WTC11 (cell line): ENCODE results near the gene KRT79. TPM values are rescaled to one million over a fixed set of nuclear protein-coding genes. Genes with fewer than 3 reads are reported as not detected.

Experiments
- ATAC-seq: fragments of 200-7000 bp; cut with Tn5 transposase; 2 replicates; pipeline ENCODE4 v1.10.0; 2021; ENCODE audit warnings: mild to moderate bottlenecking, moderate library complexity
- CTCF ChIA-PET: fragments of 300-600 bp; sonication (Branson Sonifier 250); formaldehyde crosslinking; loops from one replicate; lab custom pipeline; 2021; ENCODE audit warnings: antibody characterized with exemption; lab: Charles Lee
- POLR2A ChIA-PET: fragments of 350-600 bp; sonication (Branson Sonifier 250); formaldehyde crosslinking; loops from one replicate; lab custom pipeline; 2021; ENCODE audit warnings: antibody characterized with exemption; lab: Charles Lee
- DNase-seq: peaks from one replicate; pipeline ENCODE4 v3.0.0; 2021; ENCODE audit warnings: low spot score
- H3K27ac Mint-ChIP-seq: 2 replicates; pipeline ENCODE4 v1.8.0; 2021; ENCODE audit warnings: mixed read lengths
- H3K27me3 Mint-ChIP-seq: 2 replicates; pipeline ENCODE4 v1.8.0; 2021; ENCODE audit warnings: low read depth, mild to moderate bottlenecking, moderate library complexity, mixed read lengths
- H3K36me3 Mint-ChIP-seq: 2 replicates; pipeline ENCODE4 v1.8.0; 2021; ENCODE audit warnings: mixed read lengths
- H3K4me1 Mint-ChIP-seq: 2 replicates; pipeline ENCODE4 v1.8.0; 2022; ENCODE audit warnings: mixed read lengths
- H3K4me3 Mint-ChIP-seq: 2 replicates; pipeline ENCODE4 v1.8.0; 2021; ENCODE audit warnings: mild to moderate bottlenecking, moderate library complexity, mixed read lengths
- H3K9me3 Mint-ChIP-seq: 2 replicates; pipeline ENCODE4 v1.8.0; 2021; ENCODE audit warnings: mixed read lengths
- ATF1 ChIP-seq: sonication (generic); formaldehyde crosslinking; IDR thresholded peaks from 2 replicates; pipeline ENCODE4 v1.8.1; 2023; ENCODE audit warnings: mild to moderate bottlenecking, moderate library complexity, missing genetic modification reagents
- E2F1 ChIP-seq: sonication (generic); formaldehyde crosslinking; IDR thresholded peaks from 2 replicates; pipeline ENCODE4 v1.8.0; 2022; ENCODE audit warnings: mild to moderate bottlenecking, missing genetic modification reagents
- ERG ChIP-seq: fragments of 250-450 bp; sonication (Bioruptor Pico); IDR thresholded peaks from 2 replicates; pipeline ENCODE4 v1.8.0; 2021; ENCODE audit warnings: mild to moderate bottlenecking
- JAZF1 ChIP-seq: fragments of 250-450 bp; sonication (Bioruptor Pico); IDR thresholded peaks from 2 replicates; pipeline ENCODE4 v1.9.0; 2021; ENCODE audit warnings: moderate library complexity, mild to moderate bottlenecking, inconsistent platforms
- MYBL2 ChIP-seq: sonication (generic); formaldehyde crosslinking; IDR thresholded peaks from 2 replicates; pipeline ENCODE4 v1.8.1; 2023; ENCODE audit warnings: mild to moderate bottlenecking, moderate library complexity, missing genetic modification reagents
- NR2C2 ChIP-seq: sonication (generic); formaldehyde crosslinking; IDR thresholded peaks from 2 replicates; pipeline ENCODE4 v1.8.0; 2022; ENCODE audit warnings: mild to moderate bottlenecking, missing genetic modification reagents
- OVOL2 ChIP-seq: fragments of 250-450 bp; sonication (Bioruptor Pico); IDR thresholded peaks from 2 replicates; pipeline ENCODE4 v1.9.0; 2021; ENCODE audit warnings: mild to moderate bottlenecking, borderline replicate concordance
- RORB ChIP-seq: fragments of 250-450 bp; sonication (Bioruptor Pico); IDR thresholded peaks from 2 replicates; pipeline ENCODE4 v1.9.0; 2021; ENCODE audit warnings: mild to moderate bottlenecking
- SP1 ChIP-seq: sonication (generic); formaldehyde crosslinking; conservative IDR thresholded peaks from 2 replicates; pipeline ENCODE4 v1.8.1; 2022; ENCODE audit warnings: missing genetic modification reagents
- ZBTB21 ChIP-seq: sonication (generic); formaldehyde crosslinking; IDR thresholded peaks from 2 replicates; pipeline ENCODE4 v1.8.1; 2023; ENCODE audit warnings: mild to moderate bottlenecking, missing genetic modification reagents, borderline replicate concordance
- ZNF512 ChIP-seq: sonication (generic); formaldehyde crosslinking; IDR thresholded peaks from 2 replicates; pipeline ENCODE4 v1.8.1; 2022; ENCODE audit warnings: missing genetic modification reagents, borderline replicate concordance
- total RNA-seq: library from RNA; stranded (reverse); gene quantifications from 3 replicates; pipeline ENCODE4 v1.2.3, GENCODE V29; 2021
- TF ChIP-seq, protein P1 (sequence below): sonication (generic); formaldehyde crosslinking; IDR thresholded peaks from 2 replicates; pipeline ENCODE4 v1.8.0; 2022; ENCODE audit warnings: missing genetic modification reagents

The KRT79 gene
- total RNA-seq, 1 experiment from 2014 or later: not detected

GRCh38 chr12:52777566-52777965 lies 56.5 kb downstream of the KRT79 start:
- no peak for TF ChIP-seq ATF1 (CRISPR knock-in tag)
- H3K4me1 Mint-ChIP-seq: no peaks in the 10 kb centered on the region
- ATAC-seq (no peak), DNase-seq (no peak)
- no peak overlapping the region for H3K27ac Mint-ChIP-seq
- no peaks in the 10 kb centered on the region for H3K36me3 Mint-ChIP-seq
- H3K4me3 Mint-ChIP-seq: no peak overlapping the region
- ChIA-PET POLR2A (no interaction called here), CTCF (interaction anchor here (0.5 kb wide), 1 partner anchor 335 kb away, joined by 5 read pairs; no protein-coding TSS in a partner anchor)
- H3K27me3 Mint-ChIP-seq: no peaks in the 10 kb centered on the region
- no peaks in the 10 kb centered on the region for H3K9me3 Mint-ChIP-seq

DNA sequence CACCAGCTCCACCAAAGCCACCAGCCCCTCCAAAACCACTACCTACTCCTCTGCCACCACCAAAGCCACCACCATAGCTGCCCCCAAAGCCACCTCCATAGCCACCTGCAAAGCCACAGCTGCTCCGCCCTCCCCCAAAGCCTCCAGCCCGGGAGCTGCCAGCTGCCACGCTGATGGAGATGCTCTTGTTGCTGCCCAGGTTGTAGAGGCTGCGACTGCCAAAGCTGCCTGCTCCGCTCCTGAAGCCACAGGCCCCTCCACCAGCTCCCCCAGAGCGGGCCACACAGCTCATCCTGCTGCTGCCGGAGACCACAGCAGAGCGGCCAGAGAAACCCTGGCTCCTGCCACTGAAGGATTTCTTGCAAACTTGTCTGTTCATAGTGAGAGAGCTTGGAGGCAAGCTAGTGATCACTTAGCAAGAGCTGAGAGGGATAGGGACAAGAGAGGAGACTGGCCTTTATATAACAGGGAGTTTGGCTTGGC lies 57.2 kb downstream of the KRT79 start, which contains the start of gene KRT76:
TSS of gene KRT76 (minus strand) at position 433 of the 483 bp plus-strand sequence. CDS start at position 379, 54 bp downstream.
- ChIA-PET POLR2A (no interaction called here), CTCF (interaction anchor here (0.5 kb wide), 1 partner anchor 336 kb away, joined by 5 read pairs; no protein-coding TSS in a partner anchor)

More for the DNA sequence above, 57.2 kb downstream of the KRT79 start, which contains the start of gene KRT76:
- DNase-seq: no peak
- Mint-ChIP-seq H3K27me3 (0 out of 2 replicates have a peak, but pooled peaks cover 1% of the 10 kb centered on the region), H3K4me1 (no peaks in the 10 kb centered on the region), H3K36me3 (no peaks in the 10 kb centered on the region), H3K9me3 (no peaks in the 10 kb centered on the region), H3K27ac (no peak within 1 kb of the TSS), H3K4me3 (no peak within 1 kb of the TSS)
- TF ChIP-seq NR2C2 (CRISPR knock-in tag) (no peak), OVOL2 (CRISPR knock-in tag) (no peak), SP1 (CRISPR knock-in tag) (no peak), ZBTB21 (CRISPR knock-in tag) (no peak), RORB (CRISPR knock-in tag) (no peak), ZNF512 (CRISPR knock-in tag) (no peak), ERG (no peak), MYBL2 (CRISPR knock-in tag) (no peak), E2F1 (CRISPR knock-in tag) (no peak), JAZF1 (CRISPR knock-in tag) (no peak)
- TF ChIP-seq, protein P1, sequence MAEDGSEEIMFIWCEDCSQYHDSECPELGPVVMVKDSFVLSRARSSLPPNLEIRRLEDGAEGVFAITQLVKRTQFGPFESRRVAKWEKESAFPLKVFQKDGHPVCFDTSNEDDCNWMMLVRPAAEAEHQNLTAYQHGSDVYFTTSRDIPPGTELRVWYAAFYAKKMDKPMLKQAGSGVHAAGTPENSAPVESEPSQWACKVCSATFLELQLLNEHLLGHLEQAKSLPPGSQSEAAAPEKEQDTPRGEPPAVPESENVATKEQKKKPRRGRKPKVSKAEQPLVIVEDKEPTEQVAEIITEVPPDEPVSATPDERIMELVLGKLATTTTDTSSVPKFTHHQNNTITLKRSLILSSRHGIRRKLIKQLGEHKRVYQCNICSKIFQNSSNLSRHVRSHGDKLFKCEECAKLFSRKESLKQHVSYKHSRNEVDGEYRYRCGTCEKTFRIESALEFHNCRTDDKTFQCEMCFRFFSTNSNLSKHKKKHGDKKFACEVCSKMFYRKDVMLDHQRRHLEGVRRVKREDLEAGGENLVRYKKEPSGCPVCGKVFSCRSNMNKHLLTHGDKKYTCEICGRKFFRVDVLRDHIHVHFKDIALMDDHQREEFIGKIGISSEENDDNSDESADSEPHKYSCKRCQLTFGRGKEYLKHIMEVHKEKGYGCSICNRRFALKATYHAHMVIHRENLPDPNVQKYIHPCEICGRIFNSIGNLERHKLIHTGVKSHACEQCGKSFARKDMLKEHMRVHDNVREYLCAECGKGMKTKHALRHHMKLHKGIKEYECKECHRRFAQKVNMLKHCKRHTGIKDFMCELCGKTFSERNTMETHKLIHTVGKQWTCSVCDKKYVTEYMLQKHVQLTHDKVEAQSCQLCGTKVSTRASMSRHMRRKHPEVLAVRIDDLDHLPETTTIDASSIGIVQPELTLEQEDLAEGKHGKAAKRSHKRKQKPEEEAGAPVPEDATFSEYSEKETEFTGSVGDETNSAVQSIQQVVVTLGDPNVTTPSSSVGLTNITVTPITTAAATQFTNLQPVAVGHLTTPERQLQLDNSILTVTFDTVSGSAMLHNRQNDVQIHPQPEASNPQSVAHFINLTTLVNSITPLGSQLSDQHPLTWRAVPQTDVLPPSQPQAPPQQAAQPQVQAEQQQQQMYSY (CRISPR knock-in tag): no peak
- ATAC-seq: no peak
